ENCODE data around the gene NOP14. TPM values are rescaled to one million over a fixed set of nuclear protein-coding genes. Genes with fewer than 3 reads are reported as not detected.
"Not testable (repeated sequence)": the region's sequence is repeated elsewhere in the genome, so short reads cannot be mapped to it uniquely, and the experiment has no call there.

NOP14 gene
- total RNA-seq, 4 donors from 2014 or later = 16.7 to 21.1 (median 18.8) TPM

DNA sequence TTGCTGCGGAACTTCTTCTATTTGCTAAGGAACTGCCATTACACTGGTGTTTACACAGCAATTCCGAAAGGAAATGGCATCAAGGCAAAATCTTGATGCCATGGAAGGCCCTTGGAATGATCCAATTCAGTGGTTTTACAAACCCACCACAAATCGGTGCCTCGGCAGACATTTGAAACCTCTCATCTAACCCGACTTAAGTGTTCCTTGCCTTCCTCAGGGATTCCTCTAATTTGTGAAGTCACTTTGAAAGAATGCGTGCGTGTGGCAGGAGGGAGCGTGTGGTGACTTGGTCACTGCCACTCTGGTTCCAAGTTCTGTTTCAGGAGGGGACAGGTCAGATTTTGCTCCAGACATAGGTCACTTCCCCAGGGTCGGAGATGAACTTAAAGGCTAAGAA lies 4.8 kb downstream of the NOP14 start:
- WGBS = 72% methylated on average over 9 of the region's 9 CpGs
- intact Hi-C loops (cut with DNase I) = no loop called here

DNA sequence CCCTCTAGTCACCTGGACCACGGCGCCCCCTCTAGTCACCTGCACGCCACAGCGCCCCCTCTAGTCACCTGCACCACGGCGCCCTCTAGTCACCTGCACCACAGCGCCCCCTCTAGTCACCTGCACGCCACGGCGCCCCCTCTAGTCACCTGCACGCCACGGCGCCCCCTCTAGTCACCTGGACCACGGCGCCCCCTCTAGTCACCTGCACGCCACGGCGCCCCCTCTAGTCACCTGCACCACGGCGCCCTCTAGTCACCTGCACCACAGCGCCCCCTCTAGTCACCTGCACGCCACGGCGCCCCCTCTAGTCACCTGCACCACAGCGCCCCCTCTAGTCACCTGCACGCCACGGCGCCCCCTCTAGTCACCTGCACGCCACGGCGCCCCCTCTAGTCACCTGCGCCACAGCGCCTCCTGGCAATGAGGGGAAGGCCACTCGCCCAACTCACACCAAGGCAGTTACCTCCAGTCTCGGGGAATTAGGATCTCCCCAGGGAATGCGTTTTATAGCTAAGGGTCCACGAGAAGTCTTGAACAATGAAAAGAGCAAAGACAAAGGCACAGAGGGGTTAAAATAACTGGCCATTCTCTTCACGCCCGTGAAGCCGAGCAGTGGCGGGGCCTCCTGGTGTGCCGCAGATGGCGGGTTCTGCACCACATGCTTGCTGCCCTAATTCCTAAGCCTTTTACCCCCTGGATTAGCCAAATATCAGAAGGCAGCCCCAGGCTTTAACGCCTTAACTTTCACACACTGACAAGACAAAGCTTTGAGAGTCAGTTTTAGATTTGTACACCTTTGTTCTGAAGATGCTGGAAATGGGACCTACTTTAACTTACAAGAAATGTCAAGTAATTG lies 7.8 kb downstream of the NOP14 start:
- H3K27ac ChIP-seq (replicated peaks in 1 of 4); H3K27me3 ChIP-seq; DNase-seq (ENCODE audit: extremely low spot score); H3K4me3 ChIP-seq; H3K9me3 ChIP-seq; intact Hi-C loops (cut with DNase I): not testable (repeated sequence)
- H3K4me1 ChIP-seq = peaks cover 0 to 23% (median 17%) of the 10 kb centered on the region in 4 donors
- WGBS = 94% methylated on average over 19 of the region's 44 CpGs
- peaks cover 38 to 87% (median 70%) of the 10 kb centered on the region in 4 donors for H3K36me3 ChIP-seq

More for the DNA sequence above, 4.8 kb downstream of the NOP14 start:
- no peaks in the 10 kb centered on the region for H3K27me3 ChIP-seq
- H3K9me3 ChIP-seq = no peaks in the 10 kb centered on the region
- H3K4me3 ChIP-seq = no peak overlapping the region
- no peak for DNase-seq (ENCODE audit: extremely low spot score)
- TF ChIP-seq POLR2A (IDR thresholded peaks at IDR 0.05; ENCODE audit: low read depth) (no peak), POLR2AphosphoS5 (IDR thresholded peaks at IDR 0.05) (no peak), EP300 (IDR thresholded peaks at IDR 0.05) (no peak)
- TF ChIP-seq, protein P1, sequence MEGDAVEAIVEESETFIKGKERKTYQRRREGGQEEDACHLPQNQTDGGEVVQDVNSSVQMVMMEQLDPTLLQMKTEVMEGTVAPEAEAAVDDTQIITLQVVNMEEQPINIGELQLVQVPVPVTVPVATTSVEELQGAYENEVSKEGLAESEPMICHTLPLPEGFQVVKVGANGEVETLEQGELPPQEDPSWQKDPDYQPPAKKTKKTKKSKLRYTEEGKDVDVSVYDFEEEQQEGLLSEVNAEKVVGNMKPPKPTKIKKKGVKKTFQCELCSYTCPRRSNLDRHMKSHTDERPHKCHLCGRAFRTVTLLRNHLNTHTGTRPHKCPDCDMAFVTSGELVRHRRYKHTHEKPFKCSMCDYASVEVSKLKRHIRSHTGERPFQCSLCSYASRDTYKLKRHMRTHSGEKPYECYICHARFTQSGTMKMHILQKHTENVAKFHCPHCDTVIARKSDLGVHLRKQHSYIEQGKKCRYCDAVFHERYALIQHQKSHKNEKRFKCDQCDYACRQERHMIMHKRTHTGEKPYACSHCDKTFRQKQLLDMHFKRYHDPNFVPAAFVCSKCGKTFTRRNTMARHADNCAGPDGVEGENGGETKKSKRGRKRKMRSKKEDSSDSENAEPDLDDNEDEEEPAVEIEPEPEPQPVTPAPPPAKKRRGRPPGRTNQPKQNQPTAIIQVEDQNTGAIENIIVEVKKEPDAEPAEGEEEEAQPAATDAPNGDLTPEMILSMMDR (IDR thresholded peaks at IDR 0.05) = no peak
- H3K4me1 ChIP-seq = peaks cover 13 to 39% (median 33%) of the 10 kb centered on the region in 4 donors
- peaks cover 15 to 57% (median 39%) of the 10 kb centered on the region in 4 donors for H3K36me3 ChIP-seq
- H3K27ac ChIP-seq (replicated peaks in 1 of 4) = no peak overlapping the region

DNA sequence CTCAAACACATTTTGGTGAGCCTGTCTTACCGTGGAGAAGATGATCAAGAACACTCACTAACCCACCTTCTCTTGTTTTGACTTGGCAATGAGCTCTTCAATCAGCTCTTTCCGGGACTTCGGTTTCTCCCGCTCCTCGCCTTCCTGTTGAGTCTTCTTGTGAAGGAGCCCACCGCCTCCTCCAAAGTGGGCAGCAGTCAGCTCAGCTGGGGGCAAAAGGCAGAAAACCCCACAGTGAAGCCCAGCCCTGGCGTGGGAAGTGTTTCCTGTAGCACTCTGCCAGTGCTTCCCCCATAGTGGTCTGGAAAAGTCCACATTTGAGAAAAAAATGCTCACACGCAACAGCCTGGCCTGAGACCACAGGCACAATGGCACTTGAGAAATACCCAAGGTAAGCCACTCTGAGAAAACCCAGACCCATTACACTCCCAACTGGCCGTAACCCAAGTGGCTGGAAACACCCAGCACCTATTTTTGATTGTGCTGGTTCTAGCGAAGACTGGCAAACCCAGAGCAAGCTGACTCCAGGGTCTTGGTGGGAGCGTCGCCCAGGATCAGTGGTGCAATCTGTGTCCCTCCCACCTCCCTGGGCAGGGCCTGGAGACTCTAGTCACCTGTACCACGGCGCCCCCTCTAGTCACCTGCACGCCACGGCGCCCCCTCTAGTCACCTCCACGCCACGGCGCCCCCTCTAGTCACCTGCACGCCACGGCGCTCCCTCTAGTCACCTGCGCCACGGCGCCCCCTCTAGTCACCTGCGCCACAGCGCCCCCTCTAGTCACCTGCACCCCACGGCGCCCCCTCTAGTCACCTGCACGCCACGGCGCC lies 8.6 kb downstream of the NOP14 start:
- no peak overlapping the region for H3K27ac ChIP-seq (replicated peaks in 1 of 4)
- H3K36me3 ChIP-seq = peaks cover 47 to 95% (median 78%) of the 10 kb centered on the region in 4 donors
- H3K4me1 ChIP-seq = peaks cover 0 to 15% (median 9%) of the 10 kb centered on the region in 4 donors
- no peaks in the 10 kb centered on the region for H3K27me3 ChIP-seq
- H3K9me3 ChIP-seq = no peaks in the 10 kb centered on the region
- TF ChIP-seq, protein P1 (IDR thresholded peaks at IDR 0.05) = no peak
- TF ChIP-seq POLR2AphosphoS5 (IDR thresholded peaks at IDR 0.05) (no peak), EP300 (IDR thresholded peaks at IDR 0.05) (no peak), POLR2A (IDR thresholded peaks at IDR 0.05; ENCODE audit: low read depth) (no peak)
- WGBS = 93% methylated on average over 16 of the region's 33 CpGs
- no peak for DNase-seq (ENCODE audit: extremely low spot score)
- intact Hi-C loops (cut with DNase I) = no loop called here
- H3K4me3 ChIP-seq = no peak overlapping the region

DNA sequence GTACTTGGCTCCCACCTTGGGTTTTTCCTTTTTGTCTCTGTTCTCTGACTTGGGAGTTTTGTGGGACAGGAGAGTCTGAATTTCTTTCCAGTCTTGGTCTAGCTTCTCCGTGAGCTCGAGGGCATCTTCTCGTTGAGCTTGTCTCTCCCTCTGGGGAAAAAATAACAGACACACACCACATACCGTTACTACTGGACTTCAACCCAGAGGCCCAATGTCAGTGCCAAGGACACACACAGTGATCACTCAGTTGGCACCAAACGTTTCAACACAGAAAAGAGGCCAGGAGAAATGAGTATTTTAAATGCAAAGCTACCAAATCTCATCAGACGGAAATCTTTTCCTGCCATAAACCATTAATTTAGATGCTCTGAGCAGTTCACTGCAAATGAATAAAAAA lies 9.7 kb downstream of the NOP14 start:
- H3K9me3 ChIP-seq = no peaks in the 10 kb centered on the region
- H3K4me1 ChIP-seq = peaks cover 0 to 6% (median 4%) of the 10 kb centered on the region in 4 donors
- 62% methylated on average over 6 of the region's 6 CpGs for WGBS
- H3K4me3 ChIP-seq = no peak overlapping the region
- H3K27ac ChIP-seq (replicated peaks in 1 of 4) = no peak overlapping the region
- no peaks in the 10 kb centered on the region for H3K27me3 ChIP-seq
- intact Hi-C loops (cut with DNase I) = no loop called here
- H3K36me3 ChIP-seq = peaks cover 49 to 100% (median 89%) of the 10 kb centered on the region in 4 donors
- TF ChIP-seq, protein P1 (IDR thresholded peaks at IDR 0.05) = no peak
- TF ChIP-seq POLR2A (IDR thresholded peaks at IDR 0.05; ENCODE audit: low read depth) (no peak), POLR2AphosphoS5 (IDR thresholded peaks at IDR 0.05) (no peak), EP300 (IDR thresholded peaks at IDR 0.05) (no peak)
- no peak for DNase-seq (ENCODE audit: extremely low spot score)
